Activated naive CD8-positive, alpha-beta T cell treated with anti-CD3 and anti-CD28 coated beads, Interleukin-2, amount 10 ng/mL, durations not matched to agents 7 days and 5 days (primary cell): Measurements from ENCODE around the gene PATE4. TPM values are rescaled to one million over a fixed set of nuclear protein-coding genes. Genes with fewer than 3 reads are reported as not detected.

Source experiments
- ATAC-seq: fragments of 150-1000 bp; cut with Tn5 transposase; one replicate; pipeline ENCODE4 v1.10.0; 2021; ENCODE audit warnings: low read depth, moderate library complexity
- POLR2A ChIA-PET: fragments of 350-600 bp; sonication (Branson Sonifier 250); formaldehyde crosslinking; loops from one replicate; lab custom pipeline; 2021; ENCODE audit warnings: antibody characterized with exemption; lab: Charles Lee
- DNase-seq: peaks from one replicate; pipeline ENCODE4 v3.0.0; 2021
- H3K27ac Mint-ChIP-seq: one replicate; pipeline ENCODE4 v1.8.0; 2022; ENCODE audit warnings: mild to moderate bottlenecking, mixed read lengths
- H3K27me3 Mint-ChIP-seq: one replicate; pipeline ENCODE4 v1.8.0; 2022; ENCODE audit warnings: mild to moderate bottlenecking, moderate library complexity, mixed read lengths
- H3K36me3 Mint-ChIP-seq: one replicate; pipeline ENCODE4 v1.8.0; 2021; ENCODE audit warnings: mild to moderate bottlenecking, mixed read lengths
- H3K4me1 Mint-ChIP-seq: one replicate; pipeline ENCODE4 v1.8.0; 2021; ENCODE audit warnings: mixed read lengths
- H3K4me3 Mint-ChIP-seq: one replicate; pipeline ENCODE4 v1.8.0; 2022; ENCODE audit warnings: mild to moderate bottlenecking, moderate library complexity, mixed read lengths
- H3K9me3 Mint-ChIP-seq: one replicate; pipeline ENCODE4 v1.8.0; 2021; ENCODE audit warnings: mixed read lengths
- total RNA-seq, 2 experiments: library from RNA; stranded (reverse); gene quantifications; one replicate each; pipeline ENCODE4 v1.2.3, GENCODE V29; 2021

The PATE4 gene
- total RNA-seq, 2 experiments from 2014 or later = not detected

DNA sequence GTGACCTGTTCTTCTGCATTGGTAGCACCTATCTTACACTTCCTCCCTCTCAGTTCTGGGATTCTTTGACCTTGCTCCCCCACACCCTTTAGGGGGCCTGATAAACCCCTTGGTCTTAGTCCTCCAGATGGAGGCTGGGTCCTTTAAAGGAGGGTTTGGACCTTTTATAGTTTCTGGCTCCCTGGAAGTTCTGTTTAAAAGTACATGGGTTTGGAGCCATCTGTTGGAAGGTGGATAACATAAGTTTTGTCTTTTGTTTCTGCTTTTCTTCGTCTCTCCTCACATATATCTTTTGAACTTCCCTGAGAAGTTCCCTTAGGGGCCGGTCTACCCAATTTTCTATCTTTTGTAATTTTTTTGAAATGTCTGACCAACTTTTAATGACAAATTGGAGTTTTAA lies 36.4 kb downstream of the PATE4 start:
- Mint-ChIP-seq H3K27me3 (peaks cover 3% of the 10 kb centered on the region), H3K9me3 (no peaks in the 10 kb centered on the region), H3K4me1 (peaks cover 2% of the 10 kb centered on the region), H3K4me3 (no peak overlapping the region), H3K36me3 (no peaks in the 10 kb centered on the region), H3K27ac (no peak overlapping the region)
- DNase-seq = no peak
- POLR2A ChIA-PET = no interaction called here
- no peak for ATAC-seq

DNA sequence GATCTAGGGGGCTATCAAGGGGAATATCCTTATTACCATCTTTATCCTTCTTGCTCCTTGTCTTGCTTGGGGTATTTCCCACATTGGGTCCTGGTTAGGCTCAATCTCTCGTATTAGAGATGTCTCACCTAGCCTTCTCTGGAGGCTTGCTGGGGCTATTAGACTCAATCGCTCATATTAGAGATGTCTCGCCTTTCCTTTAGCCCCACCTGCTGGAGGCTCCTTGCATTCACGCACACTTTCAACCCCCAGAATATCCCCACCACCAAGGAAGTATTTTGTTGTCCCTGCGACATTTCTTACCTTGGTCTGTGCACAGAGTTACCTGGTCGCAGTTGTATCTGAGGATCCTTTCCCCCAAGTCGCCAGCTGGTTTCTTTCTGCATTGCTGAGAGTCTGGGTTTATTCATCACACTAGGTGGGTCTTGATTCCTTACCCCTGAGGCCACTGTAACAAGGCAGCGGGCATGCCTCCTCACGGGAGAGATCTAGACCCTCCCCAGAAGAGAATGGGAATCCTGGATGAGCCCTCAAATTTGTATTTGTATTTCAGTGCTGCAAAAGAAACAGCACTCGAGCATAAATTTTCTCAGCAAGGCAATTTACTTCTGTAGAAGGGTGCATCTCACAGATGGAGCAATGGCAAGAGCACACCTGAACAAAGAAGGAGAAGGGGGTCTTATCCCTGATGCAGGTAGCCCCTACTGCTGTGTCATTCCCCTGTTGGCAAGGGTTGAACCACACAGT lies 38.4 kb downstream of the PATE4 start:
- peaks cover 4% of the 10 kb centered on the region for H3K4me1 Mint-ChIP-seq
- DNase-seq (no peak), ATAC-seq (no peak)
- peaks cover 3% of the 10 kb centered on the region for H3K27me3 Mint-ChIP-seq
- no peak overlapping the region for H3K4me3 Mint-ChIP-seq
- no peaks in the 10 kb centered on the region for H3K36me3 Mint-ChIP-seq
- POLR2A ChIA-PET = no interaction called here
- H3K9me3 Mint-ChIP-seq = no peaks in the 10 kb centered on the region
- H3K27ac Mint-ChIP-seq = no peak overlapping the region

DNA sequence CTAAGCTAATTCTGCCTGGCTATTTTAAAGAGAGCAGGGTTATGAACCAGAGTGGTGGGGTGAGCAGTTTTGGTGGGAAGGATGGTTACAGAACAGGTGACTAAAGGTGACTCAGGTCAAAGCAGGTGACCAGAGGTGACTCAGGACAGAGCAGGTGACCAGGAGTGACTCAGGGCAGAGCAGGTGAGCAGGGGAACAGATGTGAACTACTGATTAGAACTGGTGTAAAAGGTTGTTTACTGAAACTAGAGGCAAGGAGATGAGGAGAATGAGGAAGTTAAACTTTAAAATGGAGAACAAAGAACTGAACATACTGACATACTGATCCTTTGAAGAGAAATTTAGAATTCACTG lies 39.0 kb downstream of the PATE4 start:
- H3K4me3 Mint-ChIP-seq = no peak overlapping the region
- peaks cover 3% of the 10 kb centered on the region for H3K27me3 Mint-ChIP-seq
- peaks cover 4% of the 10 kb centered on the region for H3K4me1 Mint-ChIP-seq
- POLR2A ChIA-PET = no interaction called here
- no peaks in the 10 kb centered on the region for H3K36me3 Mint-ChIP-seq
- no peak for DNase-seq
- no peaks in the 10 kb centered on the region for H3K9me3 Mint-ChIP-seq
- H3K27ac Mint-ChIP-seq = no peak overlapping the region
- ATAC-seq = no peak

DNA sequence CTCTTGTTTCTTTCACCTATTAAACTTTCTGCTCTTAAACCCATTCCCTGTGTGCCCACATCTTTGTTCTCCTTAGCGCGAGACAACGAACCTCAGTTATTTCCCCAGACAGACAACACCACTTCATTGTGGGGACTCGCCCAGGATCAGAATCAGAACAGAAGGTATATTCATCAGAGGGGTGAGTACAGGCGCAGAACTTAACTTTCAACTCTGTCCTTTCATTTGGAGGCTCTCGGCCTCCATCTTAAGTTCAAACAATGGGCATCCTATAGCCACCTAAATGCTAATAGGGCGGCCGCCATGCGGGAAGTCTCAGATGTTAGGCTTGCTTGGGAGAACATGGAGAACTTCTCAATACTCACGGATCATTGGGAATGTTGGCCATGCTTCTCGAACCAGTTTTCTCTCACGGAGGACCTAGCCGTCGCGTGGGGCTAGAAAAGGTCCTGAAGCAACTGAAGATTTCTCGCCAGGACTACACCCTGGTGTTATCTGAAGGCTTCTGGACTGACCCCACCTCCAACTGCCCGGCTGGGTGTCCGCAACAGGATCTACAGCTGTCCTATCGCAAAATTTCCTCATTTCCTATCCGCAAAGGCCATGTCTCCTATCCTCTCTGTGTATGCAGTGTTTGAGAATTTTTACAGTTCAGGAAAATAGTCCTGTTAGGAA lies 40.9 kb downstream of the PATE4 start:
- POLR2A ChIA-PET = no interaction called here

DNA sequence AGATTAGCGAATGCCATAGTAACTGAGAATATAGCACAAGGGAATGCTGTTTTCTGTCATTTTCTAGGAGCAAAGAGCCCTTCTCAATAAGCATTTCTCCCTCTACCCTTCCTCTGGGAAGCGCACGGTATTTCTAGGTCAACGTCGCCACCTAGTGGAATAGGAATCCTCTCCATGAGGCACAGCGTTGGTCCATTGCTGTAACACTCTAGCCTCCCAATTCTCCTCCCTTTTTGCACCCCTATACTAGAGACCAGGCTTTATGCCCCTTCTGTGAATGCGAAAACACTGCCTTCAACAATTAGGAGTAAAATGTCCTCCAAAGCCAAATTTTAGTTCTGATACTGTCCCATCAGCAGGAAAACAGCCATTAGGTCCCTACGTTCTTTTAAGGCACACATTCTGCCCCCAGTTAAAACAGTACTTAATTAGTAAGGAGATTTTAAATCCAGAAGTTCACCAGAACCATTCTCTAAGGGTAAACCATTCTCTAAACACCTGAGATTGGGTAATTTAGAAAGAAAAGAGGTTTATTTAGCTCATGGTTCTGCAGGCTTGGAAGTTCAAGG lies 41.5 kb downstream of the PATE4 start:
- DNase-seq (no peak), ATAC-seq (peak; percentile 78)
- Mint-ChIP-seq H3K9me3 (no peaks in the 10 kb centered on the region), H3K27me3 (peaks cover 10% of the 10 kb centered on the region), H3K4me1 (peaks cover 4% of the 10 kb centered on the region), H3K27ac (no peak overlapping the region), H3K36me3 (no peaks in the 10 kb centered on the region), H3K4me3 (no peak overlapping the region)
- POLR2A ChIA-PET = no interaction called here

More for the DNA sequence above, 40.9 kb downstream of the PATE4 start:
- no peak for DNase-seq
- Mint-ChIP-seq H3K27me3 (peaks cover 6% of the 10 kb centered on the region), H3K9me3 (no peaks in the 10 kb centered on the region), H3K36me3 (no peaks in the 10 kb centered on the region), H3K4me3 (no peak overlapping the region), H3K4me1 (peaks cover 4% of the 10 kb centered on the region), H3K27ac (no peak overlapping the region)
- ATAC-seq = no peak

DNA sequence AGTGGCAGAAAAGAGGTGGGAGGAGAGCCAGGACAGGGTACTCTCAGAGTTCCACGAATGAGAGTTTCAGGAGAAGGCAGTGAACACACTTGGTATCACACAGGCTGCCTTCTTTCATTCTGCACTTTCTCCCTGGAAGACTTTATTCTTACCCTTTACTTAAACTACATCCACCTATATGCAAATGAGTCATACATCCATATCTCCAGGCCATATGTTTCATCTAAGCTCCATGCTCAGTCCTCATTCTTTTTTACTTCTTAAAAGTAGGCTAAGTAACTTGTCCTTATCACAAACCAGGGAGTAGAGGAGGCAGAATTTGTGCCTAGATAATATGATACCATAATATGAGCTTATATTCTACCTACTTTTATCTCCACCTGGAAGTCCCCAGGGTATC lies 48.2 kb downstream of the PATE4 start:
- ATAC-seq (no peak), DNase-seq (no peak)
- Mint-ChIP-seq H3K4me1 (no peaks in the 10 kb centered on the region), H3K4me3 (no peak overlapping the region), H3K27me3 (peaks cover 15% of the 10 kb centered on the region), H3K36me3 (no peaks in the 10 kb centered on the region), H3K27ac (no peak overlapping the region), H3K9me3 (no peaks in the 10 kb centered on the region)
- POLR2A ChIA-PET = no interaction called here

DNA sequence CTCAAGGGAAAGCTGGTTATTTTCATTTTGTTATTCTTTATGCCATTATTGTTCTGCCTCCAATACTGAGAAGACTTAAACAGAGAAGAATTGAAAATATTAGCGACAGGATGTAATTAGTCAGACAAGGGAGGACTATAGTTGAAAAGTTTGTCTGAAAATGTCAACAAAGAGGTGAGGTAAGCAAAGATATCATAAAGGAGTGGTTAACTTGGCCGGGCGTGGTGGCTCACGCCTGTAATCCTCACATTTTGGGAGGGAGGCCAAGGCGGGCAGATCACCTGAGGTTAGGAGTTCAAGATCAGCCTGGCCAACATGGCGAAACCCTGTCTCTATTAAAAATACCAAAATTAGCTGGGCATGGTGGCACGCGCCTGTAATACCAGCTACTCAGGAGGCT lies 50.3 kb downstream of the PATE4 start:
- ATAC-seq (no peak), DNase-seq (no peak)
- POLR2A ChIA-PET = no interaction called here
- no peak overlapping the region for H3K27ac Mint-ChIP-seq
- peaks cover 13% of the 10 kb centered on the region for H3K27me3 Mint-ChIP-seq
- peaks cover 6% of the 10 kb centered on the region for H3K4me1 Mint-ChIP-seq
- H3K4me3 Mint-ChIP-seq = no peak overlapping the region
- H3K9me3 Mint-ChIP-seq = no peaks in the 10 kb centered on the region
- peaks cover 2% of the 10 kb centered on the region for H3K36me3 Mint-ChIP-seq

DNA sequence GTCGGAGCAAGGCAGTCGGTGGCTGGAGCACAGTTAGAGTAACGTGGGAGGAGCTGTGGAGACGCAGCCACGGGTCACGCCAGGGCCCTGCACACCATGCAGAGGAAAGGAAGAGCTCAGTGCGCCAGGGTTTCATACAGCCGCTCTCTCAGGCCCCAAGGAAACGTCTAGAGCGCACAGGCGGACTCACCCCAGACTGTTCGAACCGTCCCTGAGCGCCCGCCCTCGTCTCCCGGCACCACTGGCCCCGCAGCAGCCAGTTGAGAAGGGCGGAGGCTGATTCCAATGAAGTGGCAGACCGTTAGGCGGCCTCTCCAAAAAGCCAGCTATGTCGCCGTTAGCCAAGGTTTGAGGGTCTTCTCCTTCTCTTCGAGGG lies 53.9 kb downstream of the PATE4 start:
- Mint-ChIP-seq H3K27ac (peak overlapping the region; percentile 91), H3K4me3 (peak overlapping the region; percentile 84), H3K9me3 (no peaks in the 10 kb centered on the region), H3K4me1 (peaks cover 20% of the 10 kb centered on the region), H3K36me3 (peaks cover 5% of the 10 kb centered on the region), H3K27me3 (no peaks in the 10 kb centered on the region)
- peak; percentile 45 for ATAC-seq
- DNase-seq = peak; percentile 73
- POLR2A ChIA-PET = interaction anchor here (0.6 to 2.5 kb wide), 17 partner anchors 9 to 1086 kb away, joined by 3 to 44 read pairs (median 7); partner anchors contain the start of genes CHEK1, DDX25, EI24 and FAM118B

DNA sequence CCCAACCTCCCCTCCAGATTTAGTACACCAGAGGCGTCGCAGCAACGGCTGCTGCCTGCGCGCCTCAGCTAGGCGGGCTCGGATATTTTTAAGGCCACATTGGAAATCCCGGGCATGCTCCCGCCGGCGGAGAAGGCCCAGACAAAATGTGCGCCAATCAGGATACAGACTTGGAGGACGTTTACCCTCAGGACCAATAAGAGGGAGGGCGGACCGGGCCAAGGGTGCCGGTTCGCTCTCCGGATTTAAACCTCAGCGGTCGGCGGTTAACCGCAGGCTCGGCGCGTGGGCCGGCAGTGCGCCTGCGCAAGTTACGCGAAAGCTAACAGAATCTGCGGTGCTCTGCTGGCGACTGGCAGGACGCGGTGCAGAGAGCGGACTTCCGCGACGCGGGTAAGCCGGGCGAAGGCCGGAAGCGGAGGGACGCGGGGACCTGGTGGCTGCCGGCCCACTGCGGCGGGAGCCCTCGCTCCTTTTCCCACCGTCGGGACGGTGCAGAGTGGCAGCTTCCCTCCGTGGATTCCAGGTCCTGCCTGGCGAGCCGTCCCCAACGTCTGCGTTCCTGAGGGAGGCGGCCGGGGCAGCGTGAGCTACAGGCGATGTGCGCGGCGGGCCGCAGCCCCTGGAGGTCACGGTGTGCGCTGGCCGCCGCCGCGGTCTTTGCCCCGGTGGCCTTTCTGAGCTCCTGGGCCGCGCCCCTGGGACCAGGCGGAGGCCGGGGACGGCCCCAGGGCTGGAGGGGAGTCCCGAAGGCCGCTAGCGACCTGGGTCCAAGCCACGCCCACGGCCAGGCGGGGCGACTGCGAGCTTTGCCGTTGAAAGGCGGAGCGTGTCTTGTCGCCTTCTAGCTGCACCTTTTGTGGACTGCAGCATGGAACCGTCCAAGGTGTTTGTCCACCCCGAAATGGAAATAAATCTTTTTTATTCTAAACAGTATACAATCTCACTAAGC lies 54.5 kb downstream of the PATE4 start, which contains the start of gene HYLS1:
HYLS1 (plus strand) TSS at position 296 of the 952 bp plus-strand sequence. CDS start 11,701 bp downstream, outside the sequence.
- ATAC-seq (peak; percentile 84), DNase-seq (peak; percentile 100)
- Mint-ChIP-seq H3K4me3 (peak within 1 kb of the TSS; percentile 84), H3K9me3 (no peaks in the 10 kb centered on the region), H3K4me1 (peaks cover 20% of the 10 kb centered on the region), H3K27ac (peak within 1 kb of the TSS; percentile 91), H3K27me3 (no peaks in the 10 kb centered on the region), H3K36me3 (peaks cover 8% of the 10 kb centered on the region)
- POLR2A ChIA-PET = interaction anchor here (0.5 to 2.5 kb wide), 20 partner anchors 9 to 1087 kb away, joined by 3 to 44 read pairs (median 6); partner anchors contain the start of genes CCDC15, CHEK1, DDX25 and EI24

Other genes with a start within 250 kb of the PATE4 start
- 10 to 100 TPM; 86.1 to 86.7 TPM for gene STT3A, start 240.5 kb upstream of the PATE4 start, total RNA-seq
- 10 to 100 TPM; 61.5 to 66.9 TPM for gene CHEK1, start 208.2 kb upstream of the PATE4 start, total RNA-seq
- not detected for gene ACRV1, start 152.5 kb upstream of the PATE4 start, total RNA-seq
- not detected for gene PATE1, start 87.0 kb upstream of the PATE4 start, total RNA-seq
- not detected for gene PATE2, start 54.5 kb upstream of the PATE4 start, total RNA-seq
- not detected for gene PATE3, start 45.2 kb upstream of the PATE4 start, total RNA-seq
- gene HYLS1, start 54.4 kb downstream of the PATE4 start, total RNA-seq = 10 to 100 TPM in 1 of 2 experiments, 1 to 10 TPM in 1; 9.6 to 10.4 TPM
- gene PUS3, start 69.9 kb downstream of the PATE4 start, total RNA-seq = 10 to 100 TPM; 10.1 to 10.9 TPM
- not detected for gene DDX25, start 71.2 kb downstream of the PATE4 start, total RNA-seq
- not detected for gene VSIG10L2, start 112.7 kb downstream of the PATE4 start, total RNA-seq
- 1 to 10 TPM; 3.4 to 3.9 TPM for gene CDON, start 229.6 kb downstream of the PATE4 start, total RNA-seq